ENCODE measurements around the gene OR10K2. TPM values are rescaled to one million over a fixed set of nuclear protein-coding genes. Genes with fewer than 3 reads are reported as not detected.

Gene OR10K2, protein sequence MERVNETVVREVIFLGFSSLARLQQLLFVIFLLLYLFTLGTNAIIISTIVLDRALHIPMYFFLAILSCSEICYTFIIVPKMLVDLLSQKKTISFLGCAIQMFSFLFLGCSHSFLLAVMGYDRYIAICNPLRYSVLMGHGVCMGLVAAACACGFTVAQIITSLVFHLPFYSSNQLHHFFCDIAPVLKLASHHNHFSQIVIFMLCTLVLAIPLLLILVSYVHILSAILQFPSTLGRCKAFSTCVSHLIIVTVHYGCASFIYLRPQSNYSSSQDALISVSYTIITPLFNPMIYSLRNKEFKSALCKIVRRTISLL
- total RNA-seq = not detected in 2 replicates

DNA sequence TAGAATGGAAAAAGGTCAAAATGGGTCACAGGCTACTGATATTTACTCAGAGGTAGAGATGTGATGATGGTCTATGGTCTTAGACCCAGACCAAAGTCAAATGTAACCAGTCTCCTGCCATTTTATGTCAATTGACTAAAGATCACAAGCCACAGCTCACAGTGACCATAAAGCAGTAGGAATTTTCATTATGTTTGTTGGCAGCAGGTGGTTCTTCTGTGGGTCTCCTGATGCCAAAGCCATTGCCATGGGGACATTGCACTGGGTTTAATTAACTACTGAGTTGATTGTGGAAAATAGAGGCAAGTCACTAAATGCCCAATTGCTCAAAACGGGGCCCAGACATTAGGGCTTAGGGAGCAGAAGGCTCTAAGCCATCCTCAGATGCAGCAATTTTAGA lies at the start of gene OR10K2:
OR10K2 (minus strand) TSS at position 101 of the 400 bp plus-strand sequence. CDS start 5,371 bp downstream, outside the sequence.

DNA sequence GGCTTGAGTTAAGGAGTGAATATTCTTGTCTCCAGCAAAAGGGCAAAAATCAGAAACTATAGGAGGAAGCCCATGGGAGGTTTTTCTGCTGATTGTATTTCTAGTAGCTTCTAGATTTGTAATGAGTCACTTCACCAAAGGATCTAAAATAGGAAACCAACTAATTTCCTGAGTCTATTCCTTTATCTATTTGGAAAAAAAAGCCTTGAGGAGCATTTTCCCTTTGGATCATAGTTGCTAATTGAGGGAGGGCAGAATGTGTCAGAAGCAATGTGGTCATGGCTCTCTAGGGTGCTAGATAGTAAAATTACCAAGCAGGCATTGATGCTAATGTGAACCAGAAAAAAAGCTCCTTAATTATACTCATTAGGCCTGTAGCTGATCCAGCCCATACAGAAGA lies 45.9 kb upstream of the OR10K2 start, which contains the start of gene OR10R2:
OR10R2 (plus strand) TSS at position 301 of the 400 bp plus-strand sequence. CDS start 106 bp downstream, outside the sequence.

DNA sequence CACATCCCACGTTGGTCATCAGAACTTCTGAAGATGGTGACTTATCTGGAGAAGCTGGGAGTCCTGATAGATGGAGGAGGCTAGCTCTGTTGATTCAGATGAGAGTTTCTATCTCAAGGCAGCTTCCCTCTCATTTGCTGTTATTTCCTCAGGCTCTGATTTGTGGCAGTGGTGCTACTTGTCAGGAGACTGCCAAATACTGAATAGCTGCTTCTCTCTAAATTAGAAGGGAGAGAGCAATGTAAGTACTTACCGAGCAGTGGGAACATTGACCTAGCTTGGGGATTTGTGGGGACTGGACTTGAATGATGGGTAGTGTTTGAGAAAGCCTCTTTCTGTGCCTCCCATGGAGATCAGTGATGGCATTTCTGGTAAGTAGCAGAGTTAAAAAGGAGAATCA lies 35.5 kb upstream of the OR10K2 start, which contains the start of gene OR10K1:
OR10K1 (plus strand) TSS at position 301 of the 400 bp plus-strand sequence. CDS start 3,728 bp downstream, outside the sequence.

DNA sequence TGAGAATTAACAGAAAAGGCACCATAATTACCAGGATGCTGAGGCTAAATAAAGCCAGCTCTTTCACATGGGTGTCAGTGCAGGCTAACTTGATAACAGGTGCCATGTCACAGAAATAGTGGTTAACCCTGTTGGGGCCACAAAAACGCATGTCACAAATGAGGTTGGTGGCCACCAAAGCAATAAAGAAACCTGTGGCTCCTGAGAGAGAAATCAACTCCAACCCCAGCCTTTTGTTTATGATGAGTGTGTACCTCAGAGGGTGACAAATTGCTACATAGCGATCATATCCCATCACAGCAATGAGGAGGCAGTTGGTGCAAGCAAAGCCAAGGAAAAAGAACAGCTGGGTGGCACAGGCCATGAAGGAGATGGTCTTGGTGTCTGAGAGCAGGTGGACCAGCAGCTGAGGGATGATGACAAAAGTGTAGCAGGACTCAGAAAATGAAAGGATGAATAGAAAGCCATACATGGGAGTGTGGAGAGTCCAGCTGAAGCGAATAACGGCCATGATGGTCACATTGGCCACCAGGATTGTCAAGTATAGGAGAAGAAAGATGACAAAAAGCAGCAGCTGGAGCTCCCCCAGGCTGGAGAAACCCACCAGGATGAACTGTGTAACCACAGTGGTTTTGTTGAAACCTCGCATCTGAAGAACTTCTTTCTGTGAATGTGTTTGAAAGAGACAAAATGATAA lies 27.1 kb downstream of the OR10K2 start, which contains the start of gene OR10T2:
OR10T2 (minus strand) TSS at position 649 of the 697 bp plus-strand sequence; CDS start at position 649, 0 bp downstream.

Other genes starting within 250 kb of the OR10K2 start
- gene CD1D, start 245.3 kb downstream of the OR10K2 start, total RNA-seq = 0.09 and 0.32 TPM in 2 replicates
- gene CD1A, start 171.8 kb downstream of the OR10K2 start, total RNA-seq = not detected in 2 replicates
- not detected in 2 replicates for gene CD1C, start 136.3 kb downstream of the OR10K2 start, total RNA-seq
- not detected in 2 replicates for gene CD1B, start 94.7 kb downstream of the OR10K2 start, total RNA-seq
- not detected in 2 replicates for gene CD1E, start 72.3 kb downstream of the OR10K2 start, total RNA-seq
- not detected in 2 replicates for gene OR10T2, start 26.8 kb downstream of the OR10K2 start, total RNA-seq
- gene OR10K1, start 35.6 kb upstream of the OR10K2 start, total RNA-seq = not detected in 2 replicates
- not detected in 2 replicates for gene OR10R2, start 46.0 kb upstream of the OR10K2 start, total RNA-seq
- not detected in 2 replicates for gene OR6Y1, start 128.2 kb upstream of the OR10K2 start, total RNA-seq
- gene OR6P1, start 144.3 kb upstream of the OR10K2 start, total RNA-seq = not detected in 2 replicates
- gene OR10X1, start 153.7 kb upstream of the OR10K2 start, total RNA-seq = not detected in 2 replicates
- gene OR10Z1, start 179.0 kb upstream of the OR10K2 start, total RNA-seq = not detected in 2 replicates